K562 (cell line): ENCODE results near the gene CCP110. TPM values are rescaled to one million over a fixed set of nuclear protein-coding genes. Genes with fewer than 3 reads are reported as not detected.

Experiments
- FOXK2 ChIP-seq, 2 experiments: fragments of 450-650 bp; IDR thresholded peaks in 1 of 2; conservative IDR thresholded peaks in 1 of 2; 2 replicates each; pipeline ENCODE4 v1.6.1; 2016; ENCODE audit warnings: low read depth in 2 of 2, mild to moderate bottlenecking in 1 of 2
- GATA2 ChIP-seq: sonication (generic); formaldehyde crosslinking; IDR thresholded peaks from 2 replicates; pipeline ENCODE4 v1.4.0; 2020; ENCODE audit warnings: mild to moderate bottlenecking, missing genetic modification reagents
- MAFK ChIP-seq: IDR thresholded peaks from 2 replicates; pipeline ENCODE4 v1.6.1; 2011; ENCODE audit warnings: low read length, improper control_type of control experiment
- MBD2 ChIP-seq: sonication (generic); IDR thresholded peaks from 2 replicates; pipeline ENCODE4 v1.6.1; 2016; ENCODE audit warnings: low read depth, borderline replicate concordance
- MCM2 ChIP-seq: fragments of 450-650 bp; IDR thresholded peaks from 2 replicates; pipeline ENCODE4 v1.6.1; 2017; ENCODE audit warnings: low read depth, mild to moderate bottlenecking
- NFE2 ChIP-seq: IDR thresholded peaks from 2 replicates; pipeline ENCODE4 v1.6.1; 2014; ENCODE audit warnings: antibody characterized with exemption, low read depth
- PHF8 ChIP-seq: fragments of 200-600 bp; sonication (generic); IDR thresholded peaks from 2 replicates; pipeline ENCODE4 v1.6.1; 2012; ENCODE audit warnings: mixed run types, mild to moderate bottlenecking, inconsistent platforms, low read length, moderate library complexity, borderline replicate concordance
- RBM39 ChIP-seq: fragments of 200-400 bp; formaldehyde crosslinking; optimal IDR thresholded peaks from 2 replicates; pipeline ENCODE3; 2018; ENCODE audit warnings: low read depth, low read length
- SP2 ChIP-seq: IDR thresholded peaks from 2 replicates; pipeline ENCODE4 v1.6.1; 2011; ENCODE audit warnings: mild to moderate bottlenecking, low read depth, low read length, moderate library complexity; ENCODE audit not compliant: poor library complexity, severe bottlenecking; ENCODE audit errors: extremely low read depth
- TAF7 ChIP-seq: fragments of 450-650 bp; IDR thresholded peaks from 2 replicates; pipeline ENCODE4 v1.6.1; 2016; ENCODE audit warnings: missing genetic modification characterization, missing compliant biosample characterization
- TOE1 ChIP-seq, 2 experiments: fragments of 450-650 bp in 1 of 2; sonication (generic) in 1 of 2; formaldehyde crosslinking in 1 of 2; IDR thresholded peaks; 2 replicates each; pipeline versions ENCODE4 v1.7.1 to v1.8.0; 2016 to 2022; ENCODE audit warnings: borderline replicate concordance in 2 of 2, mild to moderate bottlenecking in 2 of 2, antibody characterized with exemption in 1 of 2, inconsistent platforms in 1 of 2, low read depth in 1 of 2, missing genetic modification reagents in 1 of 2, moderate library complexity in 1 of 2
- ZNF134 ChIP-seq: fragments of 250-450 bp; sonication (Bioruptor Pico); conservative IDR thresholded peaks from 2 replicates; pipeline ENCODE4 v1.4.0; 2020
- ZZZ3 ChIP-seq: fragments of 450-650 bp; IDR thresholded peaks from 2 replicates; pipeline ENCODE4 v1.6.1; 2016; ENCODE audit warnings: antibody characterized with exemption, mild to moderate bottlenecking, moderate library complexity
- polyA plus RNA-seq, 8 experiments: library from polyadenylated mRNA; depleted of rRNA in 4 of 8; stranded (reverse) in 5 of 8; unstranded in 3 of 8; fragments of >200 nt; fragmentation: Nextera tagmentation in 2 of 8; fragmentation: Illumina TruSeq in 1 of 8; extraction: Ambion mirVana in 2 of 8; extraction: Trizol in 1 of 8; gene quantifications; 2 replicates each; pipeline versions ENCODE4 v1.2.1 to v1.2.3, GENCODE V29; 2011 to 2014; ENCODE audit warnings: inconsistent platforms in 1 of 8, missing spikeins in 1 of 8
- total RNA-seq, 7 experiments: library from RNA; depleted of rRNA in 6 of 7; stranded (reverse); fragments of >200 nt in 6 of 7; fragmentation: Illumina TruSeq in 2 of 7; extraction: Trizol in 2 of 7; gene quantifications; 2 replicates each; pipeline versions ENCODE4 v1.2.1 to v1.2.3, GENCODE V29; 2011 to 2021; ENCODE audit warnings: low replicate concordance in 1 of 7
- TF ChIP-seq, protein P1 (sequence below): sonication (generic); formaldehyde crosslinking; IDR thresholded peaks from 2 replicates; pipeline ENCODE4 v1.8.0; 2022; ENCODE audit warnings: missing genetic modification reagents, mild to moderate bottlenecking, moderate library complexity, borderline replicate concordance
- TF ChIP-seq, protein P2 (sequence below): fragments of 250-450 bp; sonication (Bioruptor Pico); IDR thresholded peaks from 2 replicates; pipeline ENCODE4 v1.4.0; 2020; ENCODE audit warnings: mild to moderate bottlenecking
- TF ChIP-seq, protein P3 (sequence below): sonication (generic); formaldehyde crosslinking; IDR thresholded peaks from 2 replicates; pipeline ENCODE4 v1.5.0; 2020; ENCODE audit warnings: missing genetic modification reagents
- TF ChIP-seq, protein P4 (sequence below): sonication (generic); formaldehyde crosslinking; IDR thresholded peaks from 2 replicates; pipeline ENCODE4 v1.8.1; 2022; ENCODE audit warnings: missing genetic modification reagents
- TF ChIP-seq, protein P5 (sequence below), 3 experiments: IDR thresholded peaks in 2 of 3; conservative IDR thresholded peaks in 1 of 3; 2 replicates each; pipeline ENCODE4 v1.5.1; 2011 to 2012; ENCODE audit warnings: low read length in 3 of 3, mild to moderate bottlenecking in 3 of 3, control low read depth in 2 of 3, improper control_type of control experiment in 1 of 3, inconsistent platforms in 1 of 3, low read depth in 1 of 3, mixed read lengths in 1 of 3, moderate library complexity in 1 of 3; ENCODE audit not compliant: insufficient read depth in 2 of 3

CCP110 gene
- total and polyA plus RNA-seq, 9 of the 15 experiments (the other 6 are each of a cell fraction or from before 2014, with no cell fraction given): 3.5 to 16.1 (median 12.1) TPM

DNA sequence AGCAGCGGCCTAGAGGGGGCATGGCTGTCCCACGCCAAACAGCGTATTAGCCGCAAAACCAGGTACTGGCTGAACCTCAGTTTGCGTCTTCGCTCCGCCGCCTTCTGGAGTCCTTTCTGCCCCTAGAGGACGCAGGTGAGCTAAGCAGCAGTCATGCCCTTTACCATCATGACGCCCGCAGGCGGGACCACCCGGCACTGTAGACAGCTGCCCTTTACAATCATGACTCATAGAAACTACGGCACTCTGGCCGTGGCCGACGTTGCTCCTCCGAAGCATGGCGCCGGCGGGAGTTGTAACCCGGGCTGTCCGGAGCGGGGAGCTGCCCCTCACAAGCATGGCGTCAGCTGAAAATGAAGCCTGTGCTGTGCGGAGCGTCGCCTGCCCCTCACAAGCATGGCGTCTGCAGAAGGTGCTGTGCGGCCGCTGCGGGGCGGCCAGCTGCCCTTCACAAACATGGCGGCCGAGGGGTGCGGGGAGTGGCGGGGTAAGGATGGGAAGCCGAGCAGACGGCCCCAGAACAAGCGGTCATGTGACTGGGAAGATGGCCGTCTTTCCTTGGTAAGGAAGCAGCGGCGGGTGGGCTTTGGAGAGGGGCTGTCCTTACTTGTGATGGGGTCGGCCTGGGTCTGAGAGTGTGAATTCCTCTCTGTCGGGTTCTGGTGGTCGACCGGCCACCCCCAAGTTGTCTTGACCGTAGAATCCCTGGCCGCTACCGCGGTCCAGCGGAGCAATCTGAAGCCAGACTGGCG, 31.6 kb downstream of the CCP110 start, which contains the start of gene VPS35L (continued):
- TF ChIP-seq, protein P1, sequence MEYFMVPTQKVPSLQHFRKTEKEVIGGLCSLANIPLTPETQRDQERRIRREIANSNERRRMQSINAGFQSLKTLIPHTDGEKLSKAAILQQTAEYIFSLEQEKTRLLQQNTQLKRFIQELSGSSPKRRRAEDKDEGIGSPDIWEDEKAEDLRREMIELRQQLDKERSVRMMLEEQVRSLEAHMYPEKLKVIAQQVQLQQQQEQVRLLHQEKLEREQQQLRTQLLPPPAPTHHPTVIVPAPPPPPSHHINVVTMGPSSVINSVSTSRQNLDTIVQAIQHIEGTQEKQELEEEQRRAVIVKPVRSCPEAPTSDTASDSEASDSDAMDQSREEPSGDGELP (CRISPR knock-in tag): peak; percentile 93
- peak; percentile 71; the same call in 1 of the 2 replicates for TF ChIP-seq PHF8
- no peak for TF ChIP-seq MCM2
- TF ChIP-seq MBD2: peak; percentile 97
- TF ChIP-seq MAFK: 0 out of 2 replicates have a peak, but pooled peaks have one; percentile 13
- no peak for TF ChIP-seq SP2
- no peak for TF ChIP-seq GATA2 (CRISPR knock-in tag)
- no peak for TF ChIP-seq ZZZ3
- TF ChIP-seq, protein P2, sequence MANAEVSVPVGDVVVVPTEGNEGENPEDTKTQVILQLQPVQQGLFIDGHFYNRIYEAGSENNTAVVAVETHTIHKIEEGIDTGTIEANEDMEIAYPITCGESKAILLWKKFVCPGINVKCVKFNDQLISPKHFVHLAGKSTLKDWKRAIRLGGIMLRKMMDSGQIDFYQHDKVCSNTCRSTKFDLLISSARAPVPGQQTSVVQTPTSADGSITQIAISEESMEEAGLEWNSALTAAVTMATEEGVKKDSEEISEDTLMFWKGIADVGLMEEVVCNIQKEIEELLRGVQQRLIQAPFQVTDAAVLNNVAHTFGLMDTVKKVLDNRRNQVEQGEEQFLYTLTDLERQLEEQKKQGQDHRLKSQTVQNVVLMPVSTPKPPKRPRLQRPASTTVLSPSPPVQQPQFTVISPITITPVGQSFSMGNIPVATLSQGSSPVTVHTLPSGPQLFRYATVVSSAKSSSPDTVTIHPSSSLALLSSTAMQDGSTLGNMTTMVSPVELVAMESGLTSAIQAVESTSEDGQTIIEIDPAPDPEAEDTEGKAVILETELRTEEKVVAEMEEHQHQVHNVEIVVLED: peak; percentile 55
- TF ChIP-seq TAF7 (tag): peak; percentile 59
- TF ChIP-seq NFE2: peak; percentile 52; the same call in 1 of the 2 replicates
- TF ChIP-seq RBM39: peak; percentile 35
- TF ChIP-seq, protein P3, sequence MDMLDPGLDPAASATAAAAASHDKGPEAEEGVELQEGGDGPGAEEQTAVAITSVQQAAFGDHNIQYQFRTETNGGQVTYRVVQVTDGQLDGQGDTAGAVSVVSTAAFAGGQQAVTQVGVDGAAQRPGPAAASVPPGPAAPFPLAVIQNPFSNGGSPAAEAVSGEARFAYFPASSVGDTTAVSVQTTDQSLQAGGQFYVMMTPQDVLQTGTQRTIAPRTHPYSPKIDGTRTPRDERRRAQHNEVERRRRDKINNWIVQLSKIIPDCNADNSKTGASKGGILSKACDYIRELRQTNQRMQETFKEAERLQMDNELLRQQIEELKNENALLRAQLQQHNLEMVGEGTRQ: peak; percentile 91
- TF ChIP-seq, protein P4, sequence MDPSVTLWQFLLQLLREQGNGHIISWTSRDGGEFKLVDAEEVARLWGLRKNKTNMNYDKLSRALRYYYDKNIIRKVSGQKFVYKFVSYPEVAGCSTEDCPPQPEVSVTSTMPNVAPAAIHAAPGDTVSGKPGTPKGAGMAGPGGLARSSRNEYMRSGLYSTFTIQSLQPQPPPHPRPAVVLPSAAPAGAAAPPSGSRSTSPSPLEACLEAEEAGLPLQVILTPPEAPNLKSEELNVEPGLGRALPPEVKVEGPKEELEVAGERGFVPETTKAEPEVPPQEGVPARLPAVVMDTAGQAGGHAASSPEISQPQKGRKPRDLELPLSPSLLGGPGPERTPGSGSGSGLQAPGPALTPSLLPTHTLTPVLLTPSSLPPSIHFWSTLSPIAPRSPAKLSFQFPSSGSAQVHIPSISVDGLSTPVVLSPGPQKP (CRISPR knock-in tag): no peak
- TF ChIP-seq ZNF134 (CRISPR knock-in tag): peak; percentile 40; the same call in 1 of the 2 replicates
- TF ChIP-seq TOE1 (IDR thresholded peaks at IDR 0.05; ENCODE audit: borderline replicate concordance): peak; percentile 97
- no peak for TF ChIP-seq TOE1 (CRISPR knock-in tag; IDR thresholded peaks at IDR 0.05; ENCODE audit: borderline replicate concordance, low read depth)
- 0 out of 4 replicates have a peak, but pooled peaks of 1 of the 2 experiments have one; percentile 24 for TF ChIP-seq FOXK2 (conservative IDR thresholded peaks at IDR 0.05 in 1 of 2, IDR thresholded peaks at IDR 0.05 in 1 of 2; ENCODE audit: low read depth in 2 of 2)
- TF ChIP-seq, protein P5, sequence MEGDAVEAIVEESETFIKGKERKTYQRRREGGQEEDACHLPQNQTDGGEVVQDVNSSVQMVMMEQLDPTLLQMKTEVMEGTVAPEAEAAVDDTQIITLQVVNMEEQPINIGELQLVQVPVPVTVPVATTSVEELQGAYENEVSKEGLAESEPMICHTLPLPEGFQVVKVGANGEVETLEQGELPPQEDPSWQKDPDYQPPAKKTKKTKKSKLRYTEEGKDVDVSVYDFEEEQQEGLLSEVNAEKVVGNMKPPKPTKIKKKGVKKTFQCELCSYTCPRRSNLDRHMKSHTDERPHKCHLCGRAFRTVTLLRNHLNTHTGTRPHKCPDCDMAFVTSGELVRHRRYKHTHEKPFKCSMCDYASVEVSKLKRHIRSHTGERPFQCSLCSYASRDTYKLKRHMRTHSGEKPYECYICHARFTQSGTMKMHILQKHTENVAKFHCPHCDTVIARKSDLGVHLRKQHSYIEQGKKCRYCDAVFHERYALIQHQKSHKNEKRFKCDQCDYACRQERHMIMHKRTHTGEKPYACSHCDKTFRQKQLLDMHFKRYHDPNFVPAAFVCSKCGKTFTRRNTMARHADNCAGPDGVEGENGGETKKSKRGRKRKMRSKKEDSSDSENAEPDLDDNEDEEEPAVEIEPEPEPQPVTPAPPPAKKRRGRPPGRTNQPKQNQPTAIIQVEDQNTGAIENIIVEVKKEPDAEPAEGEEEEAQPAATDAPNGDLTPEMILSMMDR (IDR thresholded peaks at IDR 0.05 in 2 of 3, conservative IDR thresholded peaks at IDR 0.05 in 1 of 3; ENCODE audit: insufficient read depth in 2 of 3, low read depth in 1 of 3, low read length in 3 of 3): peak; percentile 75 to 80 (median 76)
